ENCODE data around the gene TAAR9.

TAAR9 gene

GRCh38 chr6:132511210-132511830, 26.8 kb upstream of the TAAR9 start:
- Histone ChIP-seq H3K4me1 (ENCODE audit: control insufficient read depth in 1 of 2, insufficient read depth in 1 of 2, low read depth in 1 of 2, low read length in 1 of 2) (peaks cover 38 to 41% of the 10 kb centered on the region in 2 experiments), H3K4me3 (ENCODE audit: low read depth in 1 of 2, low read length in 1 of 2) (peak overlapping the region; percentile 77 to 93), H3K27ac (peak overlapping the region; percentile 98), H3K36me3 (peaks cover 19% of the 10 kb centered on the region), H3K27me3 (peaks cover 7% of the 10 kb centered on the region), H3K9me3 (no peaks in the 10 kb centered on the region)
- no peak for TF ChIP-seq CTCF (IDR thresholded peaks at IDR 0.05)

GRCh38 chr6:132511831-132512220, 26.3 kb upstream of the TAAR9 start:
- Histone ChIP-seq H3K27me3 (peaks cover 11% of the 10 kb centered on the region), H3K9me3 (no peaks in the 10 kb centered on the region), H3K4me1 (ENCODE audit: control insufficient read depth in 1 of 2, insufficient read depth in 1 of 2, low read depth in 1 of 2, low read length in 1 of 2) (peaks cover 38 to 41% of the 10 kb centered on the region in 2 experiments), H3K4me3 (ENCODE audit: low read depth in 1 of 2, low read length in 1 of 2) (peak overlapping the region; percentile 77 to 93), H3K36me3 (peaks cover 19% of the 10 kb centered on the region), H3K27ac (peak overlapping the region; percentile 98)
- no peak for TF ChIP-seq CTCF (IDR thresholded peaks at IDR 0.05)

- peak overlapping the region; percentile 77 to 93 for H3K4me3 ChIP-seq (ENCODE audit: low read depth in 1 of 2, low read length in 1 of 2)
- H3K27me3 ChIP-seq, result peaks cover 13% of the 10 kb centered on the region
- H3K27ac ChIP-seq, result peak overlapping the region; percentile 98
- peaks cover 14% of the 10 kb centered on the region for H3K36me3 ChIP-seq
- H3K9me3 ChIP-seq, result no peaks in the 10 kb centered on the region
- H3K4me1 ChIP-seq (ENCODE audit: control insufficient read depth in 1 of 2, insufficient read depth in 1 of 2, low read depth in 1 of 2, low read length in 1 of 2), result peaks cover 38 to 39% of the 10 kb centered on the region in 2 experiments
- no peak for TF ChIP-seq CTCF (IDR thresholded peaks at IDR 0.05)
Measured at GRCh38 chr6:132512342-132512637, 25.8 kb upstream of the TAAR9 start.

- Histone ChIP-seq H3K27ac (peak within 1 kb of the TSS; percentile 98), H3K4me3 (ENCODE audit: low read depth in 1 of 2, low read length in 1 of 2) (peak within 1 kb of the TSS; percentile 77 to 93), H3K9me3 (no peaks in the 10 kb centered on the region), H3K27me3 (peaks cover 18% of the 10 kb centered on the region), H3K36me3 (peaks cover 8% of the 10 kb centered on the region), H3K4me1 (ENCODE audit: control insufficient read depth in 1 of 2, insufficient read depth in 1 of 2, low read depth in 1 of 2, low read length in 1 of 2) (peaks cover 36 to 38% of the 10 kb centered on the region in 2 experiments)
- peak; percentile 23 for TF ChIP-seq CTCF (IDR thresholded peaks at IDR 0.05)
Measured at GRCh38 chr6:132512638-132513632, 25.1 kb upstream of the TAAR9 start, which contains the start of gene STX7. Gene STX7, minus strand, starts transcription at chr6:132513116. Its CDS starts 9,586 bp downstream, at chr6:132503530.

GRCh38 chr6:132513831-132514545, 24.1 kb upstream of the TAAR9 start:
- no peak for TF ChIP-seq CTCF (IDR thresholded peaks at IDR 0.05)
- H3K36me3 ChIP-seq, result no peaks in the 10 kb centered on the region
- peaks cover 23% of the 10 kb centered on the region for H3K27me3 ChIP-seq
- peak overlapping the region in 1 of 2 experiments; percentile 93 for H3K4me3 ChIP-seq (ENCODE audit: low read depth in 1 of 2, low read length in 1 of 2)
- H3K9me3 ChIP-seq, result no peaks in the 10 kb centered on the region
- H3K4me1 ChIP-seq (ENCODE audit: control insufficient read depth in 1 of 2, insufficient read depth in 1 of 2, low read depth in 1 of 2, low read length in 1 of 2), result peaks cover 36 to 38% of the 10 kb centered on the region in 2 experiments
- H3K27ac ChIP-seq, result no peak overlapping the region

All from neutrophil (primary cell).